HG02885 (cell line): ENCODE results near the gene ZNF133.
"Not testable (repeated sequence)": the region's sequence is repeated elsewhere in the genome, so short reads cannot be mapped to it uniquely, and the experiment has no call there.

Experiments
- ATAC-seq: cut with Tn5 transposase; IDR thresholded peaks from one replicate; pipeline ENCODE4 v1.9.1; 2021; ENCODE audit warnings: mild to moderate bottlenecking; ENCODE audit not compliant: unreplicated experiment, poor library complexity

The ZNF133 gene

DNA sequence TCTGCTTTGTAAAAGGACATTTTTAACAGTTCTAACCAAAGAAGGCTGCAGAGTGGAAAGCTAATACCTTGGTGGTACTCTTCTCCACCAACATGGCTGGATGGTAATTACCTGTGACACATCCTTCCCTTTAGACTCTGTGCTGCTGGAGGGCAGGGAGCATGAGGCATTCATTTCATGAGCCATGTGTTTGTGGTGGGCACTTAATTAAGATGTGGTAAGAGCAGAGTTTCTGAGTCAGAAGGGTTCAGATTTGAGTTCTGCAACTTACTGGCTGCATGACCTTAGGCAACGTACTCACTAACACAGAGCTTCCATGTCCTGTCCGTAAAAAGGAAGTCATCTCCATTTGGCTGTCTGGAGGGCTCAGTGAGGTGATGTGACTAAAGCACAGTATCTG is 9.1 kb upstream of the ZNF133 start:
- no peak for ATAC-seq

DNA sequence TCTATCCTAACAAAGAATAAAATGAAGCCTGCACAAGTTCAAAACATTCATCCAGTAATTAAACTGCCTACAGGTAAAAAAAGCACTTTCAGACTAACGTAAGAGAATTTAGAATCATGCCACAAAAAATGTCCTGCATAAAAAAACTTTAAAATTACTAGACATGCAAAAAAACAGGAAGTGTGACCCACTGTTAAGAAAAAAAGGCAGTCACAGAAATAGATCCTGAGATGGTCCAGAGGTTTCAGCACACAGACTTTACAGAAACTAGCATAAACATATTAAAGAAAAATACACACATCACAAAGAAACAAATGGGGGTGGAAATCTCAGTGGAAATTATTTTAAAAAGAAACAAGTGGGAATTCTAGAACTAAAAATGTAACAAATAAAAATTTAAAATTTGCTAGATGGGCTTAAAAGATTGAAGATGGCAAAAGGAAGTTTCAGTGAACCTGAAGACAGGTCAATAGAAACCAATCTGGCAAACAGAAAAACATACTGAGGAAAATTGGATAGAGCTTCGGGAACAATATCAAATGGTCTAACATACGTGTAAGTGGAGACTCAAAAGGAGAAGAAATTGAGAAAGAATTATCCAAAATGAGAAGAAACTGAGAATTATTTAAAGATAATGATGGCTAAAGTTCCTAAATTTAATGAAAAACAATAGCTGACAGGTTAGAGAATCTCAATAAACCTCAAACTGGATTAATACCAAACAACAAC is 3.4 kb upstream of the ZNF133 start:
- no peak for ATAC-seq

DNA sequence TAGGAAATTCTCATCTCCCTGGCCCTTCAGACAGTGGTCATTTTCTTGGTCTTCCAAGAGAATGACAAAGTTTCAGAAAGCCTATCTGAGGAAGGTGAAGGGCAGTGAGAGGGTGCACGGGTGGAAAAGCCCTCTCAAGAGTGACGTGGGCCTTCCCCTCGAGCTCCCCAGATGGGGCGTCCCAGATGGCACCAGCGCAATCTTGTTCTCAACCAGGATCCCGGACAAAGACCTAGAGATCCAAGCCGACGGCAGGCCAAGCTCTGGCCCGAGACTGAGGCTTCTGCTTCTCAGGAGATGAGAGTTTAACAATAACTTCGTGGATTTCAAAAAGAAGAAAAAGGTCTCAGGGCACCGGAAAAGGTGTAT is 797 bp upstream of the ZNF133 start:
- ATAC-seq, result no peak

DNA sequence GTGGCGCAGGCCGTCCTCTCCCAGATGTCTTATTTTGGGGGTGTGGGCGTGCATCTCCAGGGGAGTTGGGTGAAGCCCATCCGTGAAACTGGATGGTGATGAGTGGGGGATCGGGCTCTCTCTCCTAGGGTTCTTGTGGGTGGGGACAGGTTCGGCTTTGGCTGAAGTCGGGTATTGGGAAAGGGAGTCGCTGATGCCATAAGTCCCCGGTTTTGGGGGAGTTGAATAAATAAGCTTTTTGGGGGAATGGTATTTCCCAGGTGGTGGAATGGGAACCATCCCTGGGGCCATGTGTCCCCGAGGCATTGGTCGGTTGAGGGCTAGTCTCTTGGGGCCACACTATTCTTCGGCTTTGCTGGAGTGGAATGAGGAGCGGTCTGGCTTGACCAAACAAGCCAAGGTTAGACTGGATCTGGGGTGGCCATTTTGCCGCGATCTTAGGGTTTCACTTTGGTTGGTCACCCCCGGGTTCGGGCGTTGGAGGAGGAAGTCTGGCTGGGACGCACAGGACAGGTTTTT is 481 bp downstream of the ZNF133 start:
- no peak for ATAC-seq

DNA sequence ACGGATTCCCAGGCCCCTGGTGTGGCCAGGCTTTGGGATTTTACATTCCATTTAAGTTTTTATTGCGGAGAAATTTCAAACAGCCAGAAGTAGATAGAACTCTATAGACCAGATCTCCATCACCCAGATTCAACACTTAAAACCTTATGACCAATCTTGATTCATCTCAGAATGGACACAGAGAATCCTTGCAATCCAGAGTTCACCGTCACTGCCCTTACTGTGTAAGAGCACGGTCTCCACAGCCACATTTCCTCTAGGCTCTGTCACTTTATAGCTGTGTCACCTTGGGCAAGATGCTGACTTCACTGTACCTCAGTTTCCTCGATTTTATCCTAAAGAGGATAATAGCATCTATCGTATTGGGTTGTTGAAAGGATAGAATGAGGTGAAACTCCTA is 979 bp downstream of the ZNF133 start:
- no peak for ATAC-seq

DNA sequence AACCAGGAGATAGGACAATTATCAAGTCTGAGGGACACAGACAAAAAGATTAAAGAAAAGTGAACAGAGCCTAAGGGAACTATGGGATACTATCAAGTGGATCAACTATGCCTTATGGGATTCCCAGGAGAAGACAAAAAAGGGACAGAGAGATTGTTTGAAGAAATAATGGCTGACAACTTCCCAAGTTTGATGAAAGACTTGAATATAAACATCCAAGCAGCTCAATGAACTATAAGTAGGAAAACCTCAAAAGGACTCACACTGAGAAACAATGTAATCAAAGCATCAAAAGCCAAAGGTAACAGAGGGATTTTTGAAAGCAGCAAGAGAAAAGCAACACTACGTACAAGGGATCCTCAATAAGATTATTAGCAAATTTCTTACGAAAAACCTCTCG is 11.0 kb downstream of the ZNF133 start:
- ATAC-seq, result no peak

DNA sequence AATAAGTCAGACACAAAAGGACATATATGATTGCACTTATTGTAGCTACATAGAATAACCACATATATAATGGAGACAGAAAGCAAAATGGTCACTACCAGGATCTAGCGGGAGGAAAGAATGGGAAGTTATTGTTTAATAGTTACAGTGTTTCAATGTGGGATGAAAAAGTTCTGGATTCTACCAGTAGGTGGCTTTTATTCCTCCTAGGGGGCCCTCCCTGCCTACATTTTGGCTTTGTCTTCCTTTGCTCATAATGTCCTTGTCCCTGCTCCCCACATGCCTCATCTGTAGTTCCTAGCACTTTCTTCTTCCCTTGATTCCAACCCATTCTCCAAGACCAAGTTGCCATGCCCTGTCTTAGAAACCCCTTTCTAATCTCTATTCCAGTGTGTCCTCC is 16.3 kb downstream of the ZNF133 start:
- no peak for ATAC-seq

DNA sequence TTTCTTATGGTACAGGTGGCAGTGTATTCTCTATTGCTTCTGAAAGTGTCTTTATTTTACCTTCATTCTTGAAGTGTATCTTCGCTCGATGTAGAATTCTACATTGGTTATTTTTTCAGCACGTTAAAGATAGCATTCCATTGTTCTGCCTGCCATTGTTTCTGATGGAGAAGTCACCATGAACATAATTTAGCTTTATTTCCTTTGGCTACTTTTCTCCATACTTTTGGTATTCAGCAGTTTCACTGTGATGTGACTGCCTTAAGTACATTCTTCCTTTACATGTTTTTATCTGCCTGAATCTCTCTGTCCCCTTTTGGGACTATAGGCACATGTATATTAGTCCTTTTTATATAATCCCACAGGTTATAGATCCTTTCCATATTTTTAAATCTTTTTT is 19.0 kb downstream of the ZNF133 start:
- ATAC-seq, result no peak

DNA sequence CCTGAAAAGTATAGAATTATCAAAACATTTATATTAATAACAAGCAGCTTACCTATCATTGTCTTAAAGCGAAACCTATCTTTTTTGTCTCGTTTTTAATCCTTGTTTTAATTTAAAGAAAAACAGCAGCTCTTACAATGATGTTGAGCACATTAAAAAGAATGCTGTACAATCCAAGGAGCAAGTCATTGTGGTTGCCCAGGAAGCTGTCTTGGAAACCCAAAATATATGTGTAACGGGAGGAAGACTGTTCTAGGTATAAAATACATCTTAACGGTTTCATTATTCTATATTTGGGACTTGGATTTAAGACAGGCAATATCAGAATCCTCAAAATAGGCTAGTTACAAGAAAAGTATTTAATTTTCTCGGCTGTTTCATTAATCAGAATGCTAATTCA is 21.7 kb downstream of the ZNF133 start:
- ATAC-seq, result no peak

DNA sequence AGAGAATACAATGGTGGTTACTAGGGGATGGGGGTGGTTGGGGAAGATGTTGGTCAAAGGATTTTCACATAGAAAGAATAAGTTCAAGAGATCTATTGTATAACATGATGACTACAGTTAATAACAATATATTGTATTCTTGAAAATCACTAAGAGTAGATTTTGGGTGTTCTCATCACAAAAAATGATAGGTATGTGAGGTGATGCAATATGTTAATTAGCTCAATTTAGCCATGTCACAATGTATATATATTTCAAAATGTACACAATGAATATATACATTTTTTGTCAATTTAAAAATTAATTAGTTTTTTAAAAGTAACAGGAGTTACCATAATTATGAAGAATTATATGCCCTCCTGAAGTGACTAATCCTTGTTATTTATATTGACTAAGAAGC is 22.3 kb downstream of the ZNF133 start:
- ATAC-seq, result no peak

DNA sequence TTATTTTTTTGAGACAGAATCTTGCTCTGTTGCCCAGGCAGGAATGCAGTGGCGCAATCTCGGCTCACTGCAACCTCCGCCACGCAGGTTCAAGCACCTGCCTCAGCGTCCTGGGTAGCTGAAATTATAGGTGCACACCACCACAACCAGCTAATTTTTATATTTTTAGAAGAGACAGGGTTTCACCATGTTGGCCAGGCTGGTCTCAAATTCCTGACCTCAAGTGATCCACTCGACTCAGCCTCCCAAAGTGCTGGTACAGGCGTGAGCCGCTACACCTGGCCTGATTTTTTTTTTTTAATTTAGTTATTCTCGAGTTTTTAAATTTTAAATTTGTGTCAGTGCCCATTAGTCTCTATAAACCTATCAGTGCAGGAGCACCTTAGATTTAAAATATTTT is 24.4 kb downstream of the ZNF133 start:
- ATAC-seq, result no peak

DNA sequence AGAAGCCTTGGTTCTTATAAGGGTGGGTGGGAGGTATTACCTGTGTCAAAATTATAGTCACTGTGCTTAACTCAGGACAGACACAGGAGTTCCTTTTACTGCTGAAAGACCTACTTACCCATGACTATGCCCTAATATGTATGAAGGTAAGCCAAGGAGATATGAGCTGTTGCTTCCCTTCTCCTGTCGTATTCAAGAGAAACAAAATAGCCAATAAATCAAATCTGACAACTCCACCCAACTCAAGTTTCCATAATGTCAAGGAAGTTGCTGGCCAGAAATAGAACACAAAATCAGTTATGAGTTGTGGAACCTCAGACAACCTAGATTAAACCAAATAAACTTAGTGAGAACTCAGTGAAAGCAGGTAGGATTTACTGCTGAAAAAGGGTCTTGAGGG is 25.1 kb downstream of the ZNF133 start:
- no peak for ATAC-seq

DNA sequence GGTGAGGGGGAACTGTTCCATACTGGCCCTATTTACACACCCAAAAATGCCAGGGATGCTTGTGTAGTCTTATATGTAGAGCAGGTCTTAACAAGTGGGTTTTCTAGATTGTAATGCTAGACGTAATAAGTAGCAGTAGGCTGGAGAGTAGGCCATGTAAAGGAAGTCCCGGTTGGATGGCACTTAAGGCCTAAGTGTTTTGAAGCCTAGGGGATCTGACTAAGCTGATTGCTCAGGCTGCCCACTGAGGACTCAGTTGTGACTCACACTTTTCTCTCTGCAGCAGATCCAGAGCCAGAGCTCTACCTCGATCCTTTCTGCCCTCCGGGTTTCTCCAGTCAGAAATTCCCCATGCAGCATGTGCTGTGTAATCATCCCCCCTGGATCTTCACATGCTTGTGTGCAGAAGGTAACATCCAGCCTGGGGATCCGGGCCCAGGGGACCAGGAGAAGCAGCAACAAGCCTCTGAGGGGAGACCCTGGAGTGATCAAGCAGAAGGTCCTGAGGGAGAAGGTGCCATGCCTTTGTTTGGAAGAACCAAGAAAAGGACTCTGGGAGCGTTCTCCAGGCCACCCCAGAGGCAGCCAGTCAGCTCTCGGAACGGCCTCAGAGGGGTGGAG is 26.6 kb downstream of the ZNF133 start:
- ATAC-seq, result no peak

DNA sequence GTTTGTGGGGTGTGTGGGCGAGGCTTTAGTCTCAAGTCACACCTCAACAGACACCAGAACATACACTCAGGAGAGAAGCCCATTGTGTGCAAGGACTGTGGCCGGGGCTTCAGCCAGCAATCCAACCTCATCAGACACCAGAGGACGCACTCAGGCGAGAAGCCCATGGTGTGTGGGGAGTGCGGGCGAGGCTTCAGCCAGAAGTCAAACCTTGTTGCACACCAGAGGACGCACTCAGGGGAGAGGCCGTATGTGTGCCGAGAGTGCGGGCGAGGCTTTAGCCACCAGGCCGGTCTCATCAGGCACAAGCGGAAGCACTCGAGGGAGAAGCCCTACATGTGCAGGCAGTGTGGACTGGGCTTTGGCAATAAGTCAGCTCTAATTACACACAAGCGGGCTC is 27.8 kb downstream of the ZNF133 start:
- no peak for ATAC-seq

DNA sequence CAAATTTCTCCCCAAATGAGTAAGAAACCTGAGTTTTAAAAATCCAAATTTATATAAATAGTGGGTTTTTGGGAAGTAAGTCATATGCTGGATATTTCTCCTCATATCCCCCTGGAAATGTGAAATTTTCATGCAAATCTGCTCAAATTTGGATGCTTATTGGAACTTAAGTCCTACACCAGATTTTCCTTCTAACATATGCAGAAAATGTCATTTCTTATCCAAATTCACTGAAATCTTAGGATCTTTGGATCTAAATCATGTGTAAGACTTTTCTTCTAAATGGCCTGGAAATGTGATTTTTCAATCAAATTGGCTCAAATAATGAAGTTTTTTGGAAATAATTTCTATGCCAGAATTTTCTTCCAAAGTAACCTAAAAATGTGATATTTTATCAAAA is 33.0 kb downstream of the ZNF133 start:
- no peak for ATAC-seq

DNA sequence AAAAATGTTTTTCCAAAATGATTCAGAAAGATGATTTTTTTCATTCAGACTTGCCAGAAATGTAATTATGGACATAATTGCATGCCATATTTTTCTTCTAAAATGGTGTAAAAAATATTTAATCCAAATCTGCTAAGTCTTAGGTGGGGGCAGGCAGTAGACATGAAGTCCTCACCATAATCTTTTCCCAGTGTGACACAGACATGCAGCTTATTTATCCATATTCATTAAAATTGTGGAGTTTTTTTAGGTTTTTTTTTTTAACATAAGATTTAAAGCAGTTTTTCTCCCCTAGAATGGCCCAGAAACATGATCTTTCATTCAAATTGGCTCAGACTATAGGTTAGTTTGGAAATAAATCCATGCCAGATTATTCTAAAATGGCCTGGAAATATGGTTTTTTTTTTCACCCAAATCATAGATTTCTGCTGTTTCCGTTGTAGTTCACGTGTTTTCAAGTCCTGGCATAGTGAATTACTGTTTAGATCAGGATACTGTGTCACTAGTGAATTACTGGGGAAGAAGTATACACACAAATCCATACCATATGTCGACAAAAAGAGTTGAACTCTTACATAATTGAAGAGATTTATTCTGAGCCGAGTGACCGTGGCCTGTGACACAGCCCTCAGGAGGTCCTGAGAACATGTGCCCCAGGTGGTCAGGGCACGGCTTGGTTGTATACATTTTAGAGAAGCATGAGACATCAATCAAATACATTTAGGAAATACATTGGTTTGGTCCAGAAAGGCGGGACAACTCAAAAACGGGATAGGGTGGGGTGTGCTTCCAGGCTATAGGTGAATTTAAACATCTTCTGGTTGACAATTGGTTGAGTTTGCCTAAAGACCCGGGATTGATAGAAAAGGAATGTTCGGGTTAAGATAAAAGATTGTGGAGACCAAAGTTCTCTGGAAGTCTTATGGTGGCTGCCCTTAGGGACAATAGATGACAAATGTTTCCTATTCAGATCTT is 33.9 kb downstream of the ZNF133 start:
- ATAC-seq, result no peak

DNA sequence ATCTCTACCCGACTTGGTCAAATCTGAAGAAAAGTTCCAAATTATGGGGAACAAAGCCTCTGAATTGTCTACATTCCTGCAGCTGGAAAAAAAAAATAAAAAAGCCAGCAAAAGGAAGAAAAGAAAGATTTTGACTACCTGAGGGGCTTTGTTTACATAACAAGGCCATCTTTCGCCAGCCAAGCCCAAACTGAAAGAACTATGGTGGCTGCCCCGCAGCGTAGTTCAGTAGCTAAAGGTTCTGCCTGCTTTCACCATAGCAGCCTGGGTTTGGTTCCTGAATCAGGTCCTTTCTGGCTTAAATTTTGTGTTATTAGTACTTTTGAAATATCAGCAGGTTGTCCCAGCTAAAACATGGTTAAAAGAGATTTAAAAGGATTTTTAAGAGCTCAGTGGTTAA is 35.4 kb downstream of the ZNF133 start:
- no peak for ATAC-seq

DNA sequence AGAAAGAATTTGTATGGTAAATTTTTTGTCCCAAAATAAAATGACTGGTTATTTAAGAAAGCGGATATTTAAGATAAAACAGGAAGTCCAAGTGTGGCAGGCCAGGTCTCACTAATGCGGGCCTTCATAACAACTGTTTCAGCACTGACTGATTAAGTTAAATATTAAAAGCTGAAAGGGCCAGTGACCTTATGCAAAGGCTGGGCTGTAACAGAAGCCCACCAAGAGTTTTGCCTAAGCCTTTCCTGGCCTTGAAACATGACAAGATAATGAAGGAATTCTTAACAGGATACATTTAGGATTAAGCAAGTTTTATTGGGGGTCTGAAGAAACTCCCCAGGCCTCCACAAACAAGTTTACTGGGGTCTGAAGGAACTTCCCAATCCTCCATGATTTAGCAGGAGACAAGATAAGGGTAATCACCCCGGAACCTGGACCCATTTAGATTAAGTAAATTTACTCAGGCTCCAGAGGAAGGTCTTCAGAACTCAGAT is 36.3 kb downstream of the ZNF133 start:
- ATAC-seq, result no peak

DNA sequence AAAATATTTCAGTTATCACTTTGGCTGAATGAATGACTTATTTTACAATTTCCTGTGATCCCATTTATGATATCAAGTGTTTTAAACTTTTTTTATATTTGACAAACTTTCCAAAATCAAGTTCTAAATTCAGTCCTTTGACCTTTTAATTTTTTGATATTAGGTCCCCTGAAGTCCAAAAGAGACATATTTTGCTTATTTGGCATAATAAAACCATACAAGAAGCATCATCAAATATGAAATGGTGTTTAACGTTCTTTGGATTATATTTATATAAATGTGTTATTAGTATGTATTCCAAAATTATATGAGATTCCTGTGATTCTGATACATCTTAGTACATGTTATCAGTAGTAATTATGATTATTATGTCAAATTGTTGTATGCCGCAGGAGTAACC is 38.7 kb downstream of the ZNF133 start:
- ATAC-seq, result no peak

DNA sequence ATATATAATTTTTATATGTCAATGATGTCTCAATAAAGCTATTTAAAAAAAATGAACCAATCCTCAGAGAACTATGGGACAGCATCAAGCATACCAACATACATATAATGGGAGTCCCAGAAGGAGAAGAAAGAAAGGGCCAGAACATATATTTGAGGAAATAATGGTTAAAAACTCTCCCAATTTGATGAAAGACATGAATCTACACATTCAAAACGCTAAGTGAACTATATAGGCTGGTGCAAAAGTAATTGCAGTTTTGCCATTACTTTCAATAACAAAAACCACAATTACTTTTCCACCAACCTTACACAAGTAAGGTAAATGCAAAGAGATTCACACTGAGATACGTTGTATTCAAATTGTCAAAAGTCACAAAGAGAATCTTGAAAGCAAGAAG is 43.4 kb downstream of the ZNF133 start:
- ATAC-seq, result no peak

DNA sequence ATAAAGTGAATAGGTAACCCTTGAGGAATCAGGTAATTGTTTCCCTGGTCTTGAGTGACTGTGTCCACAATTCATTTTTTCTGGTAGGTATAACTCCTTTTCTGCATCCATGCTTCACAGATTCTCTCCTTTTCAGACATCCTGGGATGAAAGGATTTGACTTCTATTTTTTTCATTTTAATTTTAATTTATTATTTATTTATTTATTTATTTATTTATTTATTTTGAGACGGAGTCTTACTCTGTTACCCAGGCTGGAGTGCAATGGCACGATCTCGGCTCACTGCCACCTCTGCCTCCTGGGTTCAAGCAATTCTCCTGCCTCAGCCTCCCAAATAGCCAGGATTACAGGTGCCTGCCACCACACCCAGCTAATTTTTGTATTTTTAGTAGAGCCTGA is 61.4 kb downstream of the ZNF133 start:
- ATAC-seq, result not testable (repeated sequence)
